ENCODE measurements around the gene SHC2. TPM values are rescaled to one million over a fixed set of nuclear protein-coding genes. Genes with fewer than 3 reads are reported as not detected.

The SHC2 gene
- total and polyA plus RNA-seq, 2 of the 13 experiments (the other 11 are each of a cell fraction or from before 2014, with no cell fraction given), result 9.0 to 18.3 TPM

DNA sequence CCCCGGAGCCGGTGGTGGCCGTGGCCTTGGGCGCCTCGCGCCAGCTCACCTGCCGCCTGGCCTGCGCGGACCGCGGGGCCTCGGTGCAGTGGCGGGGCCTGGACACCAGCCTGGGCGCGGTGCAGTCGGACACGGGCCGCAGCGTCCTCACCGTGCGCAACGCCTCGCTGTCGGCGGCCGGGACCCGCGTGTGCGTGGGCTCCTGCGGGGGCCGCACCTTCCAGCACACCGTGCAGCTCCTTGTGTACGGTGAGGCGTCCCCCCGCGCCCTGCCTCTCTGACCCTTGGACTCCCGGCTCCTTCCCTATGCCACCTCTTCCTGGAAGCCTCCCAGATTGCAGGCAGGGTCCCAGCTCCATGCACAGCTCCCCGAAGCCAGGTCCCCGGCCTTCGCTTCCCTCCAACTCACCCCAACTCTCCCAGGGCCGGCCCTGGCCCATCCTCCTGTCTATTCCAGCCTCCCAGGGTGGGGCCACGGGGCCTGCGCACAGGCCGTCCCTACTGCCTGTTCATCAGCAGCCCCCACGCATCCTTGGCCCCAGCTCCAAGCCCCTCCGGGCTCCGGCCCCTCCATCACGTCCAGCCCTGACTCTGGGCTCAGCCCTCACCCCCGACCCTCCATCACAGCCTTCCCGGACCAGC, 37.2 kb upstream of the SHC2 start (continued):
- TF ChIP-seq, protein P1, sequence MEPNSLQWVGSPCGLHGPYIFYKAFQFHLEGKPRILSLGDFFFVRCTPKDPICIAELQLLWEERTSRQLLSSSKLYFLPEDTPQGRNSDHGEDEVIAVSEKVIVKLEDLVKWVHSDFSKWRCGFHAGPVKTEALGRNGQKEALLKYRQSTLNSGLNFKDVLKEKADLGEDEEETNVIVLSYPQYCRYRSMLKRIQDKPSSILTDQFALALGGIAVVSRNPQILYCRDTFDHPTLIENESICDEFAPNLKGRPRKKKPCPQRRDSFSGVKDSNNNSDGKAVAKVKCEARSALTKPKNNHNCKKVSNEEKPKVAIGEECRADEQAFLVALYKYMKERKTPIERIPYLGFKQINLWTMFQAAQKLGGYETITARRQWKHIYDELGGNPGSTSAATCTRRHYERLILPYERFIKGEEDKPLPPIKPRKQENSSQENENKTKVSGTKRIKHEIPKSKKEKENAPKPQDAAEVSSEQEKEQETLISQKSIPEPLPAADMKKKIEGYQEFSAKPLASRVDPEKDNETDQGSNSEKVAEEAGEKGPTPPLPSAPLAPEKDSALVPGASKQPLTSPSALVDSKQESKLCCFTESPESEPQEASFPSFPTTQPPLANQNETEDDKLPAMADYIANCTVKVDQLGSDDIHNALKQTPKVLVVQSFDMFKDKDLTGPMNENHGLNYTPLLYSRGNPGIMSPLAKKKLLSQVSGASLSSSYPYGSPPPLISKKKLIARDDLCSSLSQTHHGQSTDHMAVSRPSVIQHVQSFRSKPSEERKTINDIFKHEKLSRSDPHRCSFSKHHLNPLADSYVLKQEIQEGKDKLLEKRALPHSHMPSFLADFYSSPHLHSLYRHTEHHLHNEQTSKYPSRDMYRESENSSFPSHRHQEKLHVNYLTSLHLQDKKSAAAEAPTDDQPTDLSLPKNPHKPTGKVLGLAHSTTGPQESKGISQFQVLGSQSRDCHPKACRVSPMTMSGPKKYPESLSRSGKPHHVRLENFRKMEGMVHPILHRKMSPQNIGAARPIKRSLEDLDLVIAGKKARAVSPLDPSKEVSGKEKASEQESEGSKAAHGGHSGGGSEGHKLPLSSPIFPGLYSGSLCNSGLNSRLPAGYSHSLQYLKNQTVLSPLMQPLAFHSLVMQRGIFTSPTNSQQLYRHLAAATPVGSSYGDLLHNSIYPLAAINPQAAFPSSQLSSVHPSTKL (CRISPR knock-in tag; IDR thresholded peaks at IDR 0.05), result 0 out of 2 replicates have a peak, but pooled peaks have one; percentile 16
- TF ChIP-seq, protein P2, sequence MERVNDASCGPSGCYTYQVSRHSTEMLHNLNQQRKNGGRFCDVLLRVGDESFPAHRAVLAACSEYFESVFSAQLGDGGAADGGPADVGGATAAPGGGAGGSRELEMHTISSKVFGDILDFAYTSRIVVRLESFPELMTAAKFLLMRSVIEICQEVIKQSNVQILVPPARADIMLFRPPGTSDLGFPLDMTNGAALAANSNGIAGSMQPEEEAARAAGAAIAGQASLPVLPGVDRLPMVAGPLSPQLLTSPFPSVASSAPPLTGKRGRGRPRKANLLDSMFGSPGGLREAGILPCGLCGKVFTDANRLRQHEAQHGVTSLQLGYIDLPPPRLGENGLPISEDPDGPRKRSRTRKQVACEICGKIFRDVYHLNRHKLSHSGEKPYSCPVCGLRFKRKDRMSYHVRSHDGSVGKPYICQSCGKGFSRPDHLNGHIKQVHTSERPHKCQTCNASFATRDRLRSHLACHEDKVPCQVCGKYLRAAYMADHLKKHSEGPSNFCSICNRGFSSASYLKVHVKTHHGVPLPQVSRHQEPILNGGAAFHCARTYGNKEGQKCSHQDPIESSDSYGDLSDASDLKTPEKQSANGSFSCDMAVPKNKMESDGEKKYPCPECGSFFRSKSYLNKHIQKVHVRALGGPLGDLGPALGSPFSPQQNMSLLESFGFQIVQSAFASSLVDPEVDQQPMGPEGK (CRISPR knock-in tag; IDR thresholded peaks at IDR 0.05), result peak; percentile 28; the same call in 1 of the 2 replicates
- peak; percentile 60; the same call in 1 of the 2 replicates for TF ChIP-seq ARNT2 (CRISPR knock-in tag; IDR thresholded peaks at IDR 0.05; ENCODE audit: low read depth)
- no peak for TF ChIP-seq CCAR2 (optimal IDR thresholded peaks at IDR 0.05; ENCODE audit: low read depth, low read length)
- TF ChIP-seq ZNF768 (CRISPR knock-in tag; IDR thresholded peaks at IDR 0.05), result peak; percentile 52; the same call in 1 of the 2 replicates
- TF ChIP-seq, protein P3, sequence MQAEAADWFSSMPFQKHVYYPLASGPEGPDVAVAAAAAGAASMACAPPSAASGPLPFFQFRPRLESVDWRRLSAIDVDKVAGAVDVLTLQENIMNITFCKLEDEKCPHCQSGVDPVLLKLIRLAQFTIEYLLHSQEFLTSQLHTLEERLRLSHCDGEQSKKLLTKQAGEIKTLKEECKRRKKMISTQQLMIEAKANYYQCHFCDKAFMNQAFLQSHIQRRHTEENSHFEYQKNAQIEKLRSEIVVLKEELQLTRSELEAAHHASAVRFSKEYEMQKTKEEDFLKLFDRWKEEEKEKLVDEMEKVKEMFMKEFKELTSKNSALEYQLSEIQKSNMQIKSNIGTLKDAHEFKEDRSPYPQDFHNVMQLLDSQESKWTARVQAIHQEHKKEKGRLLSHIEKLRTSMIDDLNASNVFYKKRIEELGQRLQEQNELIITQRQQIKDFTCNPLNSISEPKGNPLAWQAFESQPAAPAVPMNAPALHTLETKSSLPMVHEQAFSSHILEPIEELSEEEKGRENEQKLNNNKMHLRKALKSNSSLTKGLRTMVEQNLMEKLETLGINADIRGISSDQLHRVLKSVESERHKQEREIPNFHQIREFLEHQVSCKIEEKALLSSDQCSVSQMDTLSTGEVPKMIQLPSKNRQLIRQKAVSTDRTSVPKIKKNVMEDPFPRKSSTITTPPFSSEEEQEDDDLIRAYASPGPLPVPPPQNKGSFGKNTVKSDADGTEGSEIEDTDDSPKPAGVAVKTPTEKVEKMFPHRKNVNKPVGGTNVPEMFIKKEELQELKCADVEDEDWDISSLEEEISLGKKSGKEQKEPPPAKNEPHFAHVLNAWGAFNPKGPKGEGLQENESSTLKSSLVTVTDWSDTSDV (CRISPR knock-in tag; IDR thresholded peaks at IDR 0.05), result 0 out of 2 replicates have a peak, but pooled peaks have one; percentile 24
- no peak for TF ChIP-seq ZNF670 (CRISPR knock-in tag; IDR thresholded peaks at IDR 0.05; ENCODE audit: borderline replicate concordance)
- no peak for TF ChIP-seq SIN3B (IDR thresholded peaks at IDR 0.05; ENCODE audit: low read length)
- TF ChIP-seq, protein P4, sequence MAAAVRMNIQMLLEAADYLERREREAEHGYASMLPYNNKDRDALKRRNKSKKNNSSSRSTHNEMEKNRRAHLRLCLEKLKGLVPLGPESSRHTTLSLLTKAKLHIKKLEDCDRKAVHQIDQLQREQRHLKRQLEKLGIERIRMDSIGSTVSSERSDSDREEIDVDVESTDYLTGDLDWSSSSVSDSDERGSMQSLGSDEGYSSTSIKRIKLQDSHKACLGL (CRISPR knock-in tag; IDR thresholded peaks at IDR 0.05), result peak; percentile 19; the same call in 1 of the 2 replicates
- 0 out of 2 replicates have a peak, but pooled peaks have one; percentile 14 for TF ChIP-seq GATAD2A (CRISPR knock-in tag; IDR thresholded peaks at IDR 0.05)
- no peak for TF ChIP-seq ZSCAN12 (CRISPR knock-in tag; IDR thresholded peaks at IDR 0.05)
- no peak for TF ChIP-seq SP1 (IDR thresholded peaks at IDR 0.05)
- peak; percentile 9; the same call in 1 of the 2 replicates for TF ChIP-seq SP1 (CRISPR knock-in tag; IDR thresholded peaks at IDR 0.05)
- TF ChIP-seq, protein P5, sequence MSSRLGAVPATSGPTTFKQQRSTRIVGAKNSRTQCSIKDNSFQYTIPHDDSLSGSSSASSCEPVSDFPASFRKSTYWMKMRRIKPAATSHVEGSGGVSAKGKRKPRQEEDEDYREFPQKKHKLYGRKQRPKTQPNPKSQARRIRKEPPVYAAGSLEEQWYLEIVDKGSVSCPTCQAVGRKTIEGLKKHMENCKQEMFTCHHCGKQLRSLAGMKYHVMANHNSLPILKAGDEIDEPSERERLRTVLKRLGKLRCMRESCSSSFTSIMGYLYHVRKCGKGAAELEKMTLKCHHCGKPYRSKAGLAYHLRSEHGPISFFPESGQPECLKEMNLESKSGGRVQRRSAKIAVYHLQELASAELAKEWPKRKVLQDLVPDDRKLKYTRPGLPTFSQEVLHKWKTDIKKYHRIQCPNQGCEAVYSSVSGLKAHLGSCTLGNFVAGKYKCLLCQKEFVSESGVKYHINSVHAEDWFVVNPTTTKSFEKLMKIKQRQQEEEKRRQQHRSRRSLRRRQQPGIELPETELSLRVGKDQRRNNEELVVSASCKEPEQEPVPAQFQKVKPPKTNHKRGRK (CRISPR knock-in tag; IDR thresholded peaks at IDR 0.05), result no peak
